GM19438 (cell line): ENCODE data around the gene CCNY.
"Not testable (repeated sequence)": the region's sequence is repeated elsewhere in the genome, so short reads cannot be mapped to it uniquely, and the experiment has no call there.

Source experiments
- ATAC-seq: cut with Tn5 transposase; IDR thresholded peaks from one replicate; pipeline ENCODE4 v1.9.1; 2021; ENCODE audit warnings: low read depth; ENCODE audit not compliant: unreplicated experiment

CCNY gene

DNA sequence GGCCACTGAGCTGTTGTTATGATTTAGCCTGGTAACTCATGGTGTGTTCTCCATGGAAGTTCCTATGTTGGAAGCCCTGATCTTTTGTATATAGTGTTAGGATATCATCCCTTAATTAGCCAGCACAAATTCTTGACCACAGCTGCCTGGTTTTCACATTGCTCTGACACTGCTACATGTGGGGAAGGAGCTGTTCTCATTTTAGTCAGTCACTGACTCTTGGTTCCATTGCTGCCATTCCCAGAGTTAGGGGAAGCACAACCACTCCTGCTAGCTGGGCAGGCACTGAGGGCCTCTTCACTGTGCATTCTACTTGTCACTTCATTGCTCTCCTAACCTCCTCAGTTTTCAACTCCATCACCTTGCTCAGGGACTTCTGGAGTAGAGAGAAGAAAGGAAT is 170.4 kb downstream of the CCNY start:
- no peak for ATAC-seq

DNA sequence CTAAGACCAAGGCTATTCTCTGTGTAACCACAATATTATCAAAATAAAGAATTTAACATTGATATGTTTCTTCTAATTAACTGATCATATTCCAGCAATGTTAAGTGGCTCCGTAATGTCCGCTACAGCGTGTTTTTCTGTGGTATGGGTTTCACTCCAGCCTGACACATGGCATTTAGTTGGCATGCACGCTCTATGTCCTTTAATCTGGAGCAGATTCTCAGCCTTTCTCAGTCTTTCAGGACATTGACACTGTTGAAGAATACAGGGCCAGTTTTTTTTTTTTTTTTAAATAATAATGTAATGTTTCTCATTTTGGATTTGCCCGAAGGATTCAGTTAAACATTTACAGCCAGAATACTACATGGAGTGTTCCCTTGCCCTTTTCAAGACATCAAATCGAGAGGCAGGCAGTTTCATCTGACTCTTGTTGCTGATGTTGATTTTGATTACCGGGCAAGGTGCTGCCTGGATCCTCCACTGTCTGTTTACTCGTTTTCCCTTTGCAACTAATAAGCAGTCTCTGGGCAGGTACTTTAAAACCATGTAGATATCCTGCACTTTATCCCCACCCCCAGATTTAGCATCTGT is 171.3 kb downstream of the CCNY start:
- ATAC-seq = no peak

DNA sequence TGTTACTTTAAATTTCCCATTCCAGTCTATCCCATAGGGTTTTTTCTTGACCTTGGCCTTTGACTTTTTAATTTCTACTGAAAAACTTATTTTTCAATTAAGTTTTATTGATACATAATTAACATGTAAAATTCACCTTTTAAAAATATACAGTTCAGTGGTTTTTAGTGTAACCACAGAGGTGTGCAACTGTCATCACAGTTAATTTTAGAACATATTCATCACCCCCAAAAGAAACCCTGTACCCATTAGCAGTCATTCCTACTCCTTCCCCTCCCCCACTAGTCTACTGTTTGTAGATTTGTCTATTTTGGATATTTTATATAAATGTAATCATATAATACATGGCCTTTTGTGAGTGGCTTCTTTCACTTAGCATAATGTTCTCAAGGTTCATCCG is 172.3 kb downstream of the CCNY start:
- no peak for ATAC-seq

DNA sequence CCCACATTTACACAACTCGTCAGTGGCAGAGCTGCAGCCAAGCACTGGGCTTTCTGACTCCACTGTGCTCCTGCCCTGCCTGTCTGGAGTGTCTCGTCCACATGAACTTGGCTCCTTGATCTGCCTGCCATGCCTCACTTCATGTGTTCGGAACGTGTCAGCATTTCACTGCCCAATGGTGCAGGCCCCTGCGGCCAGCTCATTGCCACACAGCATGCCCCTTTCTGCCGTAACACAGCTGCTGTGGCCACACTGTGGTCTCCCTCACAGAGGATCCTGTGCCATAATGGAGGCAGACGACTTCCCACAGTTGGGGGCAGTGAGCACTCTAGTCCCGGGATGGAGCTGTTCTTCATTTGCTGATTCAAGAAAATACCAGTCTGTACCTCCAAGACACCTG is 174.6 kb downstream of the CCNY start:
- no peak for ATAC-seq

DNA sequence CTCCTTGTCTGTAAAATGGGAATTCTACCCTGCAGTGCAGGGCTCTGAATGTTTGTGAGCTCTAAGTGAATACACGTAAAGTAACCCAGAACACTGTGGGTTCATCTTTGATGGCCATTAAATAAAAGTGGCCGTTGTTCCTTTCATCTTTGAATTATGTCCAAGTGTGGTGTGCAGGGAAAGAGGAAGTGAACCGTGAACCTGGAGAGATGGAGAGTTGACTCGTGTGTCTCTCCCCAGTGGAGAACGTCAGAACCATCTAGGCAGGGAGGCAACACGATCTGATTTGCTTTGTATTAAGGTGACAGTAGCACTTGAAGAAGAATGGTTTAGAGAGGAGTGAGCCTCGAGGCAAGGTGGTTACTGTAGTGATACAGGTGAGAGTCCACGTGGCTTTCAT is 175.3 kb downstream of the CCNY start:
- ATAC-seq = no peak

DNA sequence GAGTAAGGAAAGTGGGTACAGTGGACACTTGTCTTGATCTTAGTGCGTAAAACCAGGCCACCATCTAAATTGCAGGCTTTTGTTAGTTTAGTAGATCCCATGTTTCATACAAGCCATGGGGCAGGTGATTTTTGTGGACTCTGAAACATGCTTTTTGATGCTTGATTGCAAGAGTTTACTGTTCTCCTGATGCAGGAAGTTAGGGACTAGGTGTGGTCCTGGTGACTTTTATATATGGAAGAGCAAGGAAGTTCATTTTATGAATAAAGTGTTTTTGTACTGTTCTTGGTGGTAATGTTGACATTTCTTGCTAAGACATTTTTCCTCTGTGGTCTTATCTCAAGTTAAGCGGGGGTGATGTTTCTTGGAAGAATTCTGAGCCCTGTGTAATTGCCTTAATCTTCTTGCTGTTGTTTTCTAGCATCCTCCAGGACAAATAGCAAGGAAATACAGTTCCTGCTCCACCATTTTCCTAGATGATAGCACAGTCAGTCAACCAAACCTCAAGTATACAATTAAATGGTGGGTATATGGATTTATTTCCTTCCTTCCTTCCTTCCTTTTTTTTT is 179.9 kb downstream of the CCNY start:
- ATAC-seq = no peak

DNA sequence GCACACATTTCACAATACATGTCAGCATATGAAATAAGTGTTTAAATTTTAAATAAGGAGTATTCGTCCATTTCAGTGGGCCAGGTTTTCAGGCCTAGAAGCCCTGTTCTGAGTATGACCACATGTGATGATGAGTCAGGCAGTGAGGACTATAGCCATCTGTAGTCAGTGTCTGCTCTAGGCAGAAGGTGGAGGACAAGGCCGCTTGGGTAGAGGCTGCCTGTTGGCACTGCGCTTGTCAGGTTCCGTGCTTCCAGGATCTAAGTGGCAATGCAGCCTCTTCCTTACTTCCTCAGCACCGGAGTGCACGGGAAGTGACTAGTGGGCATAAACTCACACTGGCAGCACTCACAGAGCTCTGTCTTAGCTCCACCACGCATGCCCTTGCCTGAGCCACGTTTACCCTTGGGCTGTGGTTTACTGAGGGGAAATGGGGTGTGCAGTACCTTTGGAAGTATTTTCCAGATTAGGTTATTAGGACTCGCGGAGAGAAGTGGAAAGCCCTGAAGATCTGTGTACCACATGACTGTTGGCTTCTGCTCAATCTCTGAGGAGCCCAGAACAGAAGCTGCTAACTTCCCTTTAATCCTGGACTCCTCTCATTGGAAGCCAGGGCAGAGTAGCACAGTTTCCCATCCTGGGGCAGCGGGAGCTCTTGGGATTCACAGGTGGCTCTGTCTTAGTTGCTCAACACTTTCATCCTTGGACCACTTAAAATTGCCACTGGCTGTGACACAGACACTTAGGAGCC is 181.3 kb downstream of the CCNY start:
- no peak for ATAC-seq

DNA sequence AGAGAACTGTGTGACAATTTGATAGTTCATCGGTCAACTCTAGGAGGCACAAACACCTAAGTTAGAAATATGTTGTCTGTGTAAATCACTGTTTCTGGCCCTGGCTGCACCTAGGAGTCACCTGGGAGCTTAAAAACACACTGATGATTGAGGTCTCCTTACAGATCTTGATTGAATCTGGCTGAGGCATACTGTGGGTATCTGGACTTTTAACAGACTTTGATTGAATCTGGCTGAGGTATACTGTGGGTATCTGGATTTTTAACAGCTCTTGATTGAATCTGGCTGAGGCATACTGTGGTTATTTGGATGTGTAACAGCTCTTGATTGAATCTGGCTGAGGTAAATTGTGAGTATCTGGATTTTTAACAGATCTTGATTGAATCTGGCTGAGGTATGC is 181.9 kb downstream of the CCNY start:
- not testable (repeated sequence) for ATAC-seq

DNA sequence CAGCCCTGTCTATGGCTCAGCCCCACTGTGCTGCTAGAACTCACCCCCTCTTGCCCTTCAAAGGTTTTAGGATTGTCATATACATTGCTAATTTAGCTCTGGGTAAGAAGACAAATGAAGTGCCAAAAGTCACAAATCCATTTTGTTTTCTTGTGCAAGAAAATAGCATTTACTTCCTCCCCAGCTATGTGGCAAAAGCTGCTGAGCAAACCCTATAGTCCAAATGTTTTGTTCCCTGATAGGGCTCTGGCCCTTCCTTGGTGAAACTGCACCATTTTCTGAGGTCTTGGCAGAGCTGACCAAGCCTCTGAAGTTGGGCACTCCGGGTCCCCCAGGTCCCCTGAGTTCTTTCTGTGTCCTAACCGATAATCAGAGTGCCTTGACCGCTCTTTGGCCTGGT is 184.7 kb downstream of the CCNY start:
- ATAC-seq = no peak

DNA sequence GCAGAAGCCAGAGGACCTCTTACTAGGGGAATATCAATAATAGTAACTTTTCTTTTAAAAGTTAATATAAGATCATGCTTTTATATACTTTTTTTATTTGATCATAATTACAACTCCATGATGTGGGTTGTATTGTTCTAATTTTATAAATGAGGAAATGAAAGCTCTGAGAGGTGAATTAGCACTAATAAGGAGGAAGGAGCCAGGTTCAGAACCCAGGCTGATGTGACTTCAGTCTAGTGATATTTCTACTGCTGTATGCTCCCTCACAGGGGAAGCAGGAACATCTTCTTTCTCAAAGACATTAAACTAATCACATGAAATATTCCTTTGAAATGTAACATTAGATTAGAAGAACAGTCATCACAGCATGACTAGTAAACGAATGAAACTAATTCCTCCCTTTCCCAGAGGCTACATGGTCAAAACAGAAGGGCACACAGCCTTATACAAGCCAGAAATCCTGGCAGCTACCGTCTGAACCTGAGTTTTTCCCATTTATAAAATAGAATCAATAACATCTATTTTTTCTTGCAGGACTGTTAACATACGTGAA is 187.4 kb downstream of the CCNY start:
- no peak for ATAC-seq

DNA sequence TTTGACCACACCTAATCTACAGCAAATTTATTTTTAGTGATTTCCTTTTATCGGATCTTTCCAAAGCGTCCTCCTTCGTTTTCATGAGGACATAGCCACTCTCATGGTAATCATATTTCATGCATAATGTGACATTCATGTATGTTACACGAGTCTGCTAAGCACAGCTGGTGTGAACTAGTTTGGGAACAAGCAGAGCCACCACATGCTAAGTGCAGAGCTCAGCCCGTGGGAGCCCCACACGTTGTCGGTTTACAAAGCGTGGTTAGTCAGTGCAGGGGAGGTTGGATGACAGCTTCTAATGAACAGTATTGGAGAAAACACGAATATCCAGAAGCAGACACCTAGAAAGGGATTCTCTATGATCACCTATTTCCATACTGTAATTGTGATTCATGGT is 190.4 kb downstream of the CCNY start:
- ATAC-seq = no peak

DNA sequence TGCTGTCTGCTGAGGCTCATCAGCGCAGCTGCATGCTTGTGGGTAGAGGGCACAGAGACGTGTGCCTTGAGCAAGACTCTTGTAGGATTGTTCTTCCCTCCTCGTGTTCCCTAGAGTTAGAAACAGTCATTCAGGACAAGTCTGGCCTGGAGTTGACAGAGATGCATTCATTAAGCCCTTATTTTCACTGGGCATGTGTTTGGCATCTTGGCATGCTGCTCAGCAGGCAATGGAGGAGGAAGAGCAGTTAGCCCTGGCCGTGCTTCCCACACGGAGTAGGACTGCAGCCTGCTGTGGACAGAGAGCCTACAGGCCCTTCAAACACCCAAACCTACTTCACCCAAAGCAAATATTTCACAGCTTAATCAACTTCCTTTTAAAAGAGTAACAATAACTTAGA is 195.8 kb downstream of the CCNY start:
- ATAC-seq = no peak

DNA sequence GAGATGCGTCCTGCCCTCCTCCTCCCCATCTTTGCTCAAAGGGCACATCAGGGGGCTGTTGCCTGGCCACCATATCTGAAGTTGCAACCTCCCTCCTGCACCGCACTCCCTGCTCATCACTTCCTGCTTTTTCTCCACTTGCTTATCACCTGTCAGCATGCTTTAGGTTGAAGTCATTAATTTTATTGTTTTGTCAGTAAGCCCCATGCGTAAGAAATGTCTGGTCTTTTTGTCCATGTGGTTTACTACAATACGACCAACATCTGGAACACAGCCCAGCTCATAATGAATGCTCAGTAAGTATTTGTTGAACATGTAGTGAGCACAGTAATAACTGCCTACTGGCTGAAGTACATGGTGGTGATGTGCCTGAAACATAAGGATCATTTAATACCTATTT is 197.3 kb downstream of the CCNY start:
- ATAC-seq = no peak

DNA sequence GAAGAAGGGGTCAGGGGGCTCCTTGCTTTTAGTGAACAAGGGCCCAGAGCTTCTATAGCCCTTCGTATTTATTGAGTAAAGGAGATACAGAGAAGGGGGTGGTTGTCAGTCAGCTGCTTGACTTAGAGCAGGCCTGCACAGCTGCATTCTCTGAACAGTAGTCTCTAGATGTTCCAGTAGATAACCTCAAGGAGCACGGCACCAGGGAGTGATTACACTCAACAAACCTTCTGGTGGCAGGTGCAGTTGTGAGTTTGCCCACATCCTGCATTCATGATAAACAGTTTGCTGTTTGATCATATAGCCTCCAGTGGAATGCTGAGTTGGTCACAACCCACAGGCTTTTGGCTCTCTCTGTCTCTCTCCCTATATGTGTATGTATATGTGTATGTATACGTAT is 198.8 kb downstream of the CCNY start:
- ATAC-seq = no peak

DNA sequence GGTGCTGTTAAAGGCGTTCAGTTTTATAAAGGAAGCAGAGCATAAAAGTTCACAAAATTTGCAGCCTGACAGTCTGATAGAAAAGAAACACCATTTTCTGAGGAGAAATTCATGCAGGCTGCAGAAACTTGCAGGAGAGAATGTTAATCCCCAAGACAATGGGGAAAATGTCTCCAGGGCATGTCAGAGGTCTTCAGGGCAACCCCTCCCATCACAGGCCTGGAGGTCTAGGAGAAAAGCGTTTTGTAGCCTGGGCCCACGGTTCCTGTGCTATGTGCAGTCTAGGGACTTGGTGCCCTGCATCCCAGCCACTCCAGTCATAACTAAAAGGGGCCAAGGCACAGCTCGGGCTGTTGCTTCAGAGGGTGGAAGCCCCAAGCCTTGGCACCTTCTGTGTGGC is 200.5 kb downstream of the CCNY start:
- ATAC-seq = no peak

DNA sequence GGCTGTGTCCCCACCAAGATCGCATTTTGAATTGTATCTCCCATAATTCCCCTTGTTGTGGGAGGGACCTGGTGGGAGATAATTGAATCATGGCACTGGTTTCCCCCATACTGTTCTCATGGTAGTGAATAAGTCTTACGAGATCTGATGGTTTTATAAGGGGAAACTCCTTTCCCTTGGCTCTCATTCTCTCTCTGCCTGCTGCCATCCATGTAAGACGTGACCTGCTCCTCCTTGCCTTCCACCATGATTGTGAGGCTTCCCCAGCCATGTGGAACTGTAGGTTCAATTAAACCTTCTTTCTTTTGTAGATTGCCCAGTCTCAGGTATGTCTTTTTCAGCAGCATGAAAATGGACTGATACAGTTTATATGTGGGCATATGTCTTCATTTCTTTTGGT is 201.6 kb downstream of the CCNY start:
- ATAC-seq = not testable (repeated sequence)

DNA sequence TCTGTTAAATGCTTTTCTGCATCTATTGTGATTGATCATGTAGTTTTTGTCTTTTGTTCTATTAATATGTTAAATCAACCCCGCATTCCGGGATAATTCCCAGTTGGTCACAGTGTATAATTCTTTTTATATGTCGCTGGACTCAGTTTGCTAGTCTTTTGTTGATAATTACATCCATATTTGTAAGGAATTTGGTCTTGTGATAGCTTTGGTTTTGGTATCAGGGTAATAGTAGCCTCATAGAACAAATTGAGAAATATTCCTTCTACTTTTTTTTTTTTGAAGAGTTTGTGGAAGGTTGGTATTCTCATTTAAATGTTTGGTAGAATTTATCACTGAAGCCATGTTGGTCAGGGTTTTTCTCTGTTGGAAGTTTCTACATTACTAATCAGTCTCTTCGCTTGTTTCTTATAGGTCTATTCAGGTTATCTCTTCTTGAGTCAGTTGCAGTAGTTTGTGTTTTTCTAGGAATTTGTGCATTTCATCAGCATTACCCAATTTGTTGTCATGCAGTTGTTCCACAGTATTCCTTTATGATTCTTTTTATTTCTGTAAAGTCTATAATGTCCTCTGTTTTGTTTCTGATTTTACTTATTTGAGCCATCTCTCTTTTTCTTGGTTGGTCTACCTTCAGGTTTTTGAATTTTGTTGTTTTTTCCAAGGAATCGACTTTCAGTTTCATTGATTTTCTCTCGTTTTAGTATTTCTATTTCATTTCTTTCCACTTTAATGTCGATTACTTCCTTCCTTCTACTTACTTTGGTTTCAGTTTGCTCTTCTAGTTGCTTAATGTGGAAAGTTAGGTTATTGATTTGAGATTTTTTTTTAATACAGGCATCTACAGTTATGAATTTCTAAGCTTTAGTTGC is 204.2 kb downstream of the CCNY start:
- no peak for ATAC-seq

DNA sequence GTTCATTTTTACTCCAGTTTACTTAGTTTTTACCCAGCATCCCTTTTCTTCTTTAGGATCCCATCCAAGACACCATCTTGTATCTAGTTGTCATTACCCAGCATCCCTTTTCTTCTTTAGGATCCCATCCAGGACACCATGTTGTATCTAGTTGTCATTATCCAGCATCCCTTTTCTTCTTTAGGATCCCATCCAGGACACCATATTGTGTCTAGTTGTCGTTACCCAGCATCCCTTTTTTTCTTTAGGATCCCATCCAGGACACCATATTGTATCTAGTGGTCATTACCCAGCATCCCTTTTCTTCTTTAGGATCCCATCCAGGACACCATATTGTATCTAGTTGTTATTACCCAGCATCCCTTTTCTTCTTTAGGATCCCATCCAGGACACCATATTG is 205.4 kb downstream of the CCNY start:
- no peak for ATAC-seq

DNA sequence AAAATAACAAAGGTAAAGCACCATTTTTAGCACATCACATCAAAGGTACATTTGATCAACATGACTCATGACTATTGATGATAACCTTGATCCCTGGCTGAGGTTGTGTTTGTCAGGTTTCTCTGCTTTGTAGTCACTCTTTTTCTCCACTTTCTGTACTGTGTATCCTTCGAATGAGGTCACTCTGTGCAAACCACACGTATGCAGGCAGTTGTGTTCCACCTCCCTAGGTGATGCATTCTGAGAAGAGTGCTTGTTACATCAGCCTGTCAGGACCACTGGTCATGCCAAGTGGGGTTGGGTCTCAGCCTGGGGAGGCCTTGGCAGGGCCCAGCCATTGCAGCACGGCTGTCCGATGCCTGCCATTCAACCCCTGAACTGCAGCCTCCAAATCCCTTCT is 206.0 kb downstream of the CCNY start:
- no peak for ATAC-seq

DNA sequence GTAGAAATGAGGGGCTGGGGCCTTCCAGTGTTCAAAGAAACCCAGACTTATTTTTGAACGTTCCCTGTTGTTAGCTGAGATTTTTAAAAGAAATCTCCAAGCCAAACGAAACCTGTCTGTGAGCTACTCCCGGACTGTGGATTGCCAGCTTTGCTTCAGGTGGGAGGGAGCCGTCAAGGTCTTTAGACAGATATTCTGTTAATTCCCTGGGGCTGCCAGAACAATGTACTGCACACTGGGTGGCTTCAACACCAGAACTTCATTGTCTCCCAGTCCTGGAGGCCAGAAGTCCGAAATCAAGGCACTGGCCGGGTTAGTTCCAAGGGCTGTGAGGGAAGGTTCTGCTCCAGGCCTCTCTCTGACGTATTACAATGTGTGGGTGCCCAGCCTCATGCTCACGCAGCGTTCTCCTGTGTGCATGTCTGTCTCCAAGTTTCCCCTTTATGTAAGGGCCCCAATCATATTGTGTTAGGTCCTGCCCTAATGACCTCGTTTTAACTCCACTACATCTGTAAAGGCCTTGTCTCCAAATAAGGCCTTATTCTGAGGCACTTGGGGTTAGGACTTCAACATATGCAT is 208.9 kb downstream of the CCNY start:
- ATAC-seq = no peak
